Measurements from ENCODE around the gene NR1H2.
"Not testable (repeated sequence)": the region's sequence is repeated elsewhere in the genome, so short reads cannot be mapped to it uniquely, and the experiment has no call there.

NR1H2 gene

DNA sequence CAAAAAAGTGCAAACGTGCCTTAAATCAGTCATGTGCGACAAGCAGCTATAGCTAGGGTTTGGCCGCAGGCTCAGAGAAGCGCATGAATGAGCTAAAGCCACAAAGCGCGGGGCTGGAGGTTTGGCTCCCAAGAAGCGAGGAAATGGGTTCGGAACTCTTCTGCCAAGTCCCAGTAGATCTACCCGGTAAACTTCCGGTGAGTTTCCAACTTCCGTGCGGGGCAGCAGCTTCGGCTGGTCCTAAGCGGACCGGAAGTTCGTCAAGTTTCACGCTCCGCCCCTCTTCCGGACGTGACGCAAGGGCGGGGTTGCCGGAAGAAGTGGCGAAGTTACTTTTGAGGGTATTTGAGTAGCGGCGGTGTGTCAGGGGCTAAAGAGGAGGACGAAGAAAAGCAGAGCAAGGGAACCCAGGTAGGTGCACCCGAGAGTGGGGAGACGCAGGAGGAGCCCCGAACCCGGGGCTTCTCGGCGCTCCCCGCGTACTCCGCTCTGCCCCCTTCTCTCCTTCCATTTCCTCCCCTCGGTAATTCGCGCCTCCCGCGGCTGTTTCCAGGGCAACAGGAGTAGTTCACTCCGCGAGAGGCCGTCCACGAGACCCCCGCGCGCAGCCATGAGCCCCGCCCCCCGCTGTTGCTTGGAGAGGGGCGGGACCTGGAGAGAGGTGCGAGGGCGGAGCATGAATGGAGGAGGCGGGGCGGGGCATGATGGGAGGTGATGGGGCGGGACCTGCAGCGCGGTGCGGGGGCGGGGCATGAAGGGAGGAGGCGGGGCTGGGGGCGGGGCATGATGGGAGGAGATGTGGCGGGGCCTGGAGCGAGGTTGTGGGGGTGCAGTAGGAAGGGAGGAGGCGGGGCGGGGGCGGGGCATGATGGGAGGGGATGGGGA, at the start of gene NR1H2:
NR1H2 (plus strand) TSS at position 292 of the 885 bp plus-strand sequence. CDS start 1,149 bp downstream, outside the sequence.
- DNase-seq = peak; percentile 56 to 96 (median 90)

DNA sequence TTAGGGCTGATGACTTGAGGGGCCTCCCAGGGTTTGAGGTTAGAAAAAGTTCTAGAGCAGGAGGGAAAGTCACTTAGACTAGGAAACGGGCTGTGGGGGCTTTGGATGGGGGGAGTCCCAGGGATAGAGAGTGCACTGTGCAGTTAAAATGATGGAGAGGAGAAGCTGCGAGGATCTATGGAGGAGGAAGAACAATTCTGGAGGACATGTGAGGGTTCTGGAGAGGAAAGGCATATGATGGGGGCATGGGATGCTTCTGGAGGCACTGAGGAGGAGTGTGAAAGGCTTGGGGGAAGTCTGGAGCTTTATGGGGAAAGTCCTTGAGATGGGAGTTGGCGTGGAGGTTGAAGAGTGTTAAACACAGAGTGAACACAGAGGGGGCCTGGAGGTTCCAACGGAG, 49.2 kb upstream of the NR1H2 start:
- DNase-seq = no peak

DNA sequence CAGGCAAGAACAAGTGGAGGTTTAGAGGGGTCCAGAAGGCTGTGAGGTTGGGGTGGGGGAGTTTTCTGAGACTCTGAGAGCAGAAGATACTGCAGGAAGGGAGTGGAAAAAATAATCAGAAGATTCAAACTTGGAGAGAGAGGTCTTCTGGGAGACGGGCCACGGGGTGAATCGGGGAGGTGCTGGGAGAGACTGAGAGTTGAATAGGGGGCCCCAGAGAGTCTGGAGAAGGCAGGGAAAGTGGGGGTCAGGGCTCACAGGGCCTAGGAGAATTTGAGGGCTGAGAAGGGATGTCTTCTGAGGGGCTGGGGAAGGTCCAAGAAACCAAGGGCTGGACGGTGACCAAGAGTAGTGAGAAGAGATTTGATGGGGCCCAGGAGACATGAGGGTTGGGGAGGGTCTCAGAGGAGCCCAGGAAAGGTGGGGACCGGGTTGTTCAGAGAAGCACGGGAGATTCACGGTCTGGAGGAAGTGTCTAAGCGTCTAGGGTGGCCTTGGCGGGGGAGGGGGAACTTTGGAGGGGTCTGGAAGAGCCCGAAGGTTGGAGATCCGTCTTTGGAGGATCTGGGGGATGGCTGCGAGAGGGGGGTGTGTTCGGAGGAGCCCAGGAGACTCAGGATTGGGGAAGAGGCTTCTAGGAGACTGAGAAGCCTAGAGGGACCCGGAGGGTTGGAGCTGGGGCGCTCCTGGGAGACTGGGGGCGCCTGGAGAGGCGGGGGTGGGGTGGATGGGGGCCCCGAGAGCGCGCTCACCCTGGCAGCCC, 48.6 kb upstream of the NR1H2 start:
- peak in 1 of 14 donors; percentile 5 for DNase-seq

DNA sequence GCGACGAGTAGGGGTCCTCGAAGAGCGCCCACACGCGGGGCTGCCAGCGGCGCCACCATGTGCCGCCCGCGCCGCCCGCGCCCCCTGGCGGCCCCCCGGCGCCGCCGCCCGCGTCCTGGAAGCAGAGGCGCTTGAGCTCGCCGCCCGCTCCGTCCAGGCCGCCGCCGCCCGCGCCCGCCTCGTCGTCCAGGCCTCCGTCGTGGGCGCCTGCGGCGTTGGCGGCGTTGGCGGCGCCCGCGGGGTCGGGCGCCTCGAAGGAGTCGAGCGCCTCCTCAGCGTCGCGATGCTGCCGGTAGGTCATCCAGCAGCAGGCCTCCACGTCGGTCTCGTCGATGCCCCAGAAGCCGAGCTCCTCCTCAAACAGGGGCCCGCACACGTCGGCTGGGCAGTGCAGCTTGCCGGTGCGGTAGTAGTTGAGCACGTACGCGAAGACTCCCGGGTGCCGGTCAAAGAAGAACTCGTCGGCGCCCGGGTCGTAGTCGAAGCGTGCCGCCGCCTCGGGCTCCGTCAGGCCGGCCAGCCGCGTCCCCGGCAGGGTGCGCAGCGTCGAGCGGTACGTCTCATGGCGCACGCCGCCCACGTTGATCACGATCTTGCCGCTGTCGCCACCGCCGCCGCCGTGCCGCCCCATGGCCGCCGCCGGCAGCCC, 47.9 kb upstream of the NR1H2 start:
- peak in 2 of 14 donors; percentile 31 to 61 for DNase-seq

DNA sequence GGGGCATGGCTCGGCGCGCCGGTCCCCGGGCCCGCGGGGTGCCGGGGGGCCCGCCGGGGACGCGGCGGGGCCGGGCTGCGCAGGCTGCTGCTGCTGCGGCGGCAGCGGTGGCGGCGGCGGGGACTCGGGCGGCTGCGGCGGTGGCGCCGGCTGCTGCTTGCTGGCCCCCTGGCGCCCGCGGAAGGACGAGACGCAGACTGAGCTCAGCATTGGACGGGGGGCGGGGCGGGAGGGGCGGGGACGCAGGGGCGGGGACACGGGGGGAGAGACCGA, 47.4 kb upstream of the NR1H2 start:
- DNase-seq = no peak

DNA sequence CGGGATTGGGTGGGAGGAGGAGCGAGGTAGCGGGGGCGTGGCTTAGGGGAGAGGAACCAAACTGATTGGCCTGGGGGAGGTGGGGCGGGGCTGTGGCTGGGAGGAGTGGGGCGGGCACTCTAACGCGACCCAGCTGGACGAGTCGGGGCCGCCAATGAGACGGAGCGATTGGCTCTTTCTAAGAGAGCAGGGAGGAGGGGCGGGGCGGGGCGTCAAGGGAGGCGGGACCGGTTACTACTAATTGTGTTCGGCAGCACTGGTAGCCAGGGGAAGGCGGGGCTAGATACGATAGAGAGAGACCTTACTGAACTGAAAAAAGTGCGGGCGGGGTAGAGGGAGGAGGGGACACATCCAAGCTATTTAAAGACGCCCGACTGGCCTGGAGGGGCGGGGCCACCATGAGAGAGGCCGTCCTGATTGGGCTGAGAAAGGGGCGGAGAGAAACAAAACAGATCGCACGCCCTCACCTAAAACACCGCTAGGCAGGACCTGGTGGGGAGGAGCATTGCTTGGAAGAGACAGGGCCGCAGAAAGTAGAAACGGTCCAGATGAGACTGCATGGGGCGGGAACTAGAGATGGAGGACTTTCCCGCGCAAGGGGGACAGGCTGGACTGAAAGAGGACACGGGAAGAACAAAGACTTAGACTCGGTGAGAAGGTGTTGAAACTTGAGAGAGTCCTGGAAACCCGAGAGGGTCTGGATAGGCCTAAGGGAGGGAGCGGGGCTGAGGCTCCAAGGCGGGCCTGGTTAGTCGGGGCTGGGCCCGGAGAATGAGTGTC, 46.9 kb upstream of the NR1H2 start, which contains the start of gene KCNC3:
KCNC3 (minus strand) TSS at position 232 of the 780 bp plus-strand sequence. CDS start 295 bp downstream, outside the sequence.
- DNase-seq = peak; percentile 83 to 100 (median 96)

DNA sequence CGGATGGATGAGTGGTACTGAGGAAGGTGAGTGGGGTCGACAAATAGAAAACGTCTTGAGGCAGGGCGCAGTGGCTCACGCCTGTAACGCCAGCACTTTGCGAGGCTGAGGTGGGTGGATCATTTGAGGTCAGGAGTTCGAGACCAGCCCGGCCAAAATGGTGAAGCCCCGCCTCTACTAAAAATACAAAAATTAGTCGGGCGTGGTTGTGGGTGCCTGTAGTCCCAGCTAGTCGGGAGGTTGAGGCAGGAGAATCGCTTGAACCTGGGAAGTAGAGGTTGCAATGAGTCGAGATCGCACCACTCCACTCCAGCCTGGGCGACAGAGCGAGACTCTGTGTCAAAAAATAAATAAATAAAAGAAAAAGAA, 46.3 kb upstream of the NR1H2 start:
- peak in 1 of 14 donors; percentile 41 for DNase-seq

DNA sequence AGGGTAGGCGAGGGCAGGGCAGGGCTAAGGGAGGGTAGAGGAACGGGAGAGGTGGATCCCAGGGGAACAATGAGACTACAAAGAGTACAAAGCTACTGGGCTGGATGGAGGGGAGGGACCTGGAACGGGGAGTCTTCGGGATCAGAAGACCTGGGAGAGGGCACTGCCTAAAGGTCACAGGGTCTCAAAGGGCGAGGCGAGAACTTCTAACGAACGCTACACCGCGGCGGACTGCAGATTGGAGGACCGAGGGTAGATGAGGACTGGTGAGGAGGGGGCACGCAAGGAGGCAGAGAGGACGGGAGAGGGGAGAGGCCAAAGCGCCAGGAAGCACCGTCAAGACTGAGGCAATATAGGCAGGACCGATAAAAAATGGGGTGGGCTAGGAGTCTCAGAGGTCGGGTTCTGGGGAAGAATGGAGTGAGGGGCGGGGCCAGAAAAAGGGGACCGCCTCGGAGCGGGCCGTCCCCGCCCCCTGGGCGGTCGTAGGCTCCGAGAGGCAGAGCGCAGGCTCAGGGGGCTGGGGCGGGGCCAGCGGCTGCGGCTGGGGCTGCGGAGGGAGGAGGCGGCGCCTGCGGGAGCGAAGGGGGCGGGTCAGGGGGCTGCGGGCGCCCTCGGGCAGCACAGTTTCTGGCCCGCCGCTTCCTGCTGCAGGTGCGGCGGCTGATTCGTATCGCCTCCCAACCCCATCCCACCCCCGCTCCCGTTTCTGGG, 45.7 kb upstream of the NR1H2 start:
- peak in 13 of 14 donors; percentile 35 to 90 (median 81) for DNase-seq

DNA sequence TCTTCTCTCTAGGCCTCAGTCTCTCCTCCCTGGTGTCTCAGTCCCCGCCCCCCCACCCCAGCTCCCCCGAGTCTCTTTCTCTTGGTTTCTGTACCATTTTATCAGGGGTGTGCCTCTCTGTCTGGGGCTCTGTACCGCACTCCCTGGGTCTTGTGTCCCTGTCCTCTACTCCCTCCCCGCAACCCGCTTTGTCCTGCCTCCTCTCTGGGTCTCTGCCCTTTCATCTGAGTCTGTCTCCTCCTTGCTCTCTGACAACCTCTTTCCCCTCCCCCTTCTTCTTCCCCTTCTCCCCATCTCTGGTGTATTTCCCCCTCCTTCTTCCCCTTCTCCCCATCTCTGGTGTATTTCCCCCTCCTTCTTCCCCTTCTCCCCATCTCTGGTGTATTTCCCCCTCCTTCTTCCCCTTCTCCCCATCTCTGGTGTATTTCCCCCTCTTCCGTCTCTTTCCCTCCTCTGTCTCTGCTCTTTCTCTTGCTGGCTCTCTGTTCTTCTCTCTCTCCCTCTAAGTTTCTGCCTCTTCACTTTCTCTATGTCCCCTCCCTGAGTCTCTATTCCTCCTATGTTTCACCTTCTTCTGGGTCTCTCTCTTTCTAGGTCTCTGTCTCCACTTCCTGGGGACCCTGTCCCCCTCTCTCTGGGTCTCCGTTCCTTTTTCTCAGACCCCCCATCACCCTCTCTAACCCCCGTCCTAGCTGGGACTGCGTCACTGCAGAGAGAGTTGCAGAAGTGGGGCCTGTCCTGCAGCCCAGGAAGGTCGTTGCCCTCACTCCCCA, 44.9 kb upstream of the NR1H2 start:
- DNase-seq = peak in 3 of 14 donors; percentile 21 to 46 (median 39)

DNA sequence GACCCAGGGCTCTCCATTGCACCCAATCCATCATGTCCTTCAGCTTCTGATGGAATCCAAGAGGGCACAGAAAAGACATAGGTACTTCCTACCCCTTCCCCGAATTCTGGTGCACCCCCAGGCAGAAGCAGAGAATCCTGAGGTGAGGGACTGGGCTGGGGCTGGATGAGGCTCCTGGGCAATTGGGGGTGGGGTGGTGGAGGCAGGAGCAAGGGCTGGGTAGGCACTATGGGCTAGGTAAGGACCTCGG, 44.3 kb upstream of the NR1H2 start:
- no peak for DNase-seq

DNA sequence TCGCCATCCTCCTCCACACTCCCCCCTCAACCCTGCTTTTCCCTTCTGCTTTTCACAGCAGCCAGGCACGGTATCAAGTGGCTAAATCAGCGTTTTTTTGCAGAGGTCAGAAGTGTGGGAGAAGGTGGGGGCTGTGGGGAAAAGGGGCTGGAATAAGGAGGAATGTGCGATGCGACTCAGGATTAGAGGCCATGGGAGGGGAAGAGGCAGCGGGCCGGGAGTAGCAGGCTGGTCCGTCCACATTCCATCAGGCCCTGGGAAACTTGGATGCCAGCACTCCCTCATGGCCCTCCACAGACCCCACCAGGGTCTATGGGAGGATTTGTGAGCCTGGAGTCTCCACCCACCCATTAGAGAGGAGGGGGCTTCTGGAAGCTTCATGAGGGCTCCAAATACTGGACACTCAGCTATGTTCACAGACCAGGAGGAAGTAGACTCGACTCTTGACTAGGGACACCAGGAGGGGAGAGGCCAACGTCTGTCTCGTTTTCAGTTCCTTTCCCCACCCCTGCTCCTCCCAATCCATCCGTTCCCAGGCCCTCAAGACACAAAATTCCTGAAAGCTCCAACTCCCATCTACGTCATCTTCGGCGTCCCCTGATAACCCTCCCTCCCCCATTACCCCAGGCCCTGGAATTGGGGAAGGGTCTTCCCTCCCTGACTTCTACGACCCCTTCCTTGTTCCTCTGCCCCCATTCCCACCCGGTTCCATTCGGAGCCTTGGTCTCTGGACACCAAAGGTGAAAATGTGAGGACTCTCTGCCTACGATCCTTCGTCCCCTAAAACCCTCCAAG, 43.8 kb upstream of the NR1H2 start:
- peak in 8 of 14 donors; percentile 7 to 63 (median 32) for DNase-seq

DNA sequence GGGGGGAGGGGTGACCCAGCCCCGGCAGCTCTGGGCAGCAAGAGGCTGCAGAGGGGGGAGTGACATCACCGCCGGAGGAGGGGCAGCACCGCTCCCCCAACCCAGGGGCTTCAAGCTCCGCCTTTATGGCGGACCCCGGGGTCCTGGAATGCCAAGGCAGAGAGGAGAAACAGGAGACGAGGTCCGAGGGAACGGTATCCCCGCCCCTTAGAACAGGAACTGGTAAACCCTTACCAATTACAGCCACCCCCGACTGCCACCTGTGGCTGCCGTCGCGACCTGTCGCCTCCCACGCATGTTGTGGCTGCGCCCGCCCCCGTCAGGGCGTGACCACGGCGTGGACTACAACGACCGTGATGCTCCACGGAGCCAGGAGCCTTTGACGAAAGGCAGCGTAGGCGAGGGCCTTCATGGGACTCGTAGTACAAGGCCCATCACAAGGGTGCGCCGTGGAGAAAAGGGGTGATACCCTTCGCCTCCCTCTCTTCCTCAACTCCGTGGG, 43.0 kb upstream of the NR1H2 start:
- DNase-seq = peak; percentile 62 to 97 (median 88)

DNA sequence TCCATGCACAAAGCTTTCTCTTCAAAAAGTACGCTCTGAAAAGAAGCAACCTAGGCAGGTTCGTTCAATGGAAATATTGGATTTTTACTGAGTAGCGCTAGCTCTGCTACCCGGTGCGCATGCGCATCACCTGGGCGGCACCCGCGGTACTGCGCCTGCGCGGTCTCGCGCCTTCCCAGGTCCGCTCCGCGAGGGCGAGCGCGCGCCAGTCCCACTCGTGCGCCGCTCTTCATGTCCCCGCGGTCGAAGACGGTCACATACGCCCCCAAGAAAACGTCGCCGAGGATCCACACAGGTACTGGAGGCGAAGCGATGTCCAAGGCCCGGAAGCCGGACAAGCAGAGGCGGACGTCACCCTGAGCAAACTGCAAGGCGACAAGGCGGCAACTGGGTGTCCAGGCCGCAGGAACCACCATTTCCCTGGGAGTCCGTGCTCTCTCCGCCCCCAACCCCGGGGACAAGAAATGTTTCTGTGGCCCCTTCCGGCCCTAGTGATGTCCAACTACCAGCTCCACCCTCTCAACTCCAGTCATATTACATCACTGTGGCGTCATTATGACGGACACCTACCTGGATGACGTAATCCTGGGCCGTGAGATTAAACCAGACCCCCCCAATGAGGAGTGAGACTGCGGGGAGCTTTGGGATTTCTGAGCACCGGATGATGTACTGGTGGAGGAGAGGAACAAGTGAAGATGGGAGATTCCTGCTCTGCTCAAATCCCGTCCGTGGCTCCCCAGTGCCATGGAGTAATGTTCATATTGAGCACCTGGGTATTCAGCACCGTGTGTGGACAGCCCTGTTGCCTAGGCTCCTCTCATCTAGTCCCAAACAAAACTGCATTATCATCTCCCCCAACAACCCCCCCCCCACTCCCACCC, 42.3 kb upstream of the NR1H2 start:
- peak in 10 of 14 donors; percentile 62 to 97 (median 90) for DNase-seq

DNA sequence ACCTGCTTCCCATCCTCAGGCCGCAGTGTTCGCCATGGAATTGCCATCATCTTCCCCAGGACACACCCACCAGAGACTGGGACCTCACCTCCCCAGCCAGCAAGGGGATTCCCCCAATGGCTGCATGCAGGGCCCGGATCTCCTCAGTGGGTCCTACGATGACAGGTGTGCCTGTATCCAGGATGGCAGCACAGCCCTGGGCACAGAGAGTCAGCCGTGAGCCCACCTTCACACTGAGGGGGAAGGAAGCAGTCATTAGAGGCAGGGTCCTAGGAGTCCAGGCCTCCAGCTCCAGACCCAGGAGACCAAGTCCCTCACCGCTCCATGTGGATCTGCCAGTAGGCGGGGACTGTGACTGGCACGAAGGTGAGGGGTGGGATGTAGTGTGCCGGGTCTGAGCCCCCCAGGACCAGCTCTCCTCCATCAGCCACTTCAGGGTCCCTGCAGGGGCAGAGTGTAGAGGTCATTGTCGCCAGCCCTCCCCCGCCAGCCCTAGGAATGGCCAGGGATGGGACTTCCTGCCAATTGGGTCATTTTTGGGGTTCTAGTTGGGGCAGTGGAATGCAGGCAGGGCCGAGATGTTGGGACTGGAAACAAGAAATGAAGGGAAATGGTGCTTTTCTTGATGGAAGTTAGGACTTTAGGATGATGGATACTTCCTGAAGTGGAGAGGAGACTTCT, 41.4 kb upstream of the NR1H2 start:
- DNase-seq = no peak

DNA sequence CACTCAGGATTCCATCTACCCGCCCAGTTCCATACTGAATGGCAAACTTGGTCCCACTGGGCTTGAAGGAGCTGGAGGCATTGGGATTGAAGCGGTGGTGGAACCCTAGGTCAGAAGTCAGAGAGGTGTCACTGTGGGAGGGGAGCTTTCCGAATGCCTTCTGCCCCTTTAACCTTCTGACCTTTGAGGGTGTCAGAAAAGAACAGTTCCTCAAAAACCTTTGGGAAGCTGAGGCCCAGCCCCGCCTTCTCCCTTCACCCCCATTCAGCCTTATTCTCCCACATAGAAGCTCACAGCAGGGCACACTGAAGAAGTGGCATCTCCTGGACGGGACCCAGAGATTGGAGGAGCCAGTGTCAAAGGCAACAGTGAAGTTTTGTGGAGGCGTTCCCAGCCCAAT, 39.2 kb upstream of the NR1H2 start:
- not testable (repeated sequence) for DNase-seq

DNA sequence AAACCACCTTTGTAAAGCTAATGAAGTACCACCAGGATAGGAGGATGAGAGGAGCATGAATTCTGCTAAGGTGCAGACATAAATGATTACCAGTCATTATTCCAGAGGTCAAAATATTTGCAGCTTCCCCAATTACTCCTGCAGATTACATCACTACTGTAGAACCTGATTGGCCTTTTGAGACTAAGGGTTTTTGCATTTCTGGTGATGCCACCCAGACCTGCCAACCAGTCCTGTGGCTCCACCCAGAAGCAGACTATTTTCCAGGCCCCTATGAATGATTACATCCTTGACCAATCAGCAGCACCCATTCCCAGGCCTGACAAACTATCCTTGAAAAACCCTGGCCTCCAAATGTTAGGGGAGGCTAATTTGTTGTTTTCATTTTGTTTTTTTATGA, 35.9 kb upstream of the NR1H2 start:
- no peak for DNase-seq

DNA sequence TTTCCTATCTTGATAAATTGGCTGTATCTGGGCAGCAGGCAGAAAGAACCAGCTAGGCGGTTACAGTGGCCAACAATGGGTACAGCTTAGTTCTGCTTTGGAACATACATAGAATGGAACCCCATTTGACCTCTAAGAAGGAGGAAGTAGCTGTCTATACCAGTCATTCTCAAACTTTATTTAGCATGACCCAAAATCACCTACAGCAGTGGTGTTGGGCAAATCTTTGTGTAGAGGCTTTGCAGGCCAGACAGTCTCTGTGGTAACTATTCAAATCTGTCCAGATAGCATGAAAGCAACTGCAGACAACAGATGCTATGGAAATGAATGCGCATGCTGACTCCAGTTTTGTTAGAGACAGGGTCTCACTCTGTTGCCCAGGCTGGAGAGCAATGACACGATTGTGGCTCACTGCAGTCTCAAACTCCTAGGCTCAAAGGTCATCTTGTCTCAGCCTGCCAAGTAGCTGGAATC, 35.1 kb upstream of the NR1H2 start:
- no peak for DNase-seq

DNA sequence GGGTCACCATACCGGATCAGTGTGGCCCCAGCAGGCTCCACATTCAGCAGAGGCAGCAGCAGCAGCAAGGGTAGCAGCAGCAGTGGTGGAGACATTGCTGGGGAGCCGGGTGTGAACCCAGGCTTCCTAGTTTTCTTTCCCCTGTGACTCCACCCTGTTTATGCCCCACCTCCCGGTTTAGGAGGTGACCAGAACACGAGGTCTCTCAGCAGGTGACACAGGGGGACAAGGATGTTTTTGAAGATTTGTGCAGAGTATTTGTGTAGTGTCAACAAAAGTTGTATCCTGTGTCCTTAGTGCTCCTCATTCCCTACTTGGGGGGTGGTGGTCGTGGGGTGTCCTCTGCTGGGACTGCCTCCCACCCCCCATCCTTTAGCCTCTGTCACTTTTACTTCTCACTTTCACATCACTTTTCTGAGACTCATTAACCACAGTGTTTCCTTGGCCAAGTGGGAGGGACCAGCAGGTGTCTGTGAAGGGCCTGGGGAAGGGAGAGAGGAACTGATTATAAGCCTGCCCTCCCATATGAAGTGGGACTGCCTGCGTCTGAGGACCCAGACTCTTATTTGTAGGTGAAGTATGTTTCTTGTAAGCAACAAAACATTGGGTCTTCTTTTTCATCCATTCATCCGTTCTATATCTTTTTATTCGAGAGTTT, 31.5 kb upstream of the NR1H2 start:
- DNase-seq = peak in 6 of 14 donors; percentile 7 to 30 (median 21)
